Parathyroid adenoma (tissue), 2 donors: ENCODE measurements around the gene PNMT.

Experiments
- H2AFZ ChIP-seq: fragments of 300-600 bp; sonication (generic); one replicate; pipeline ENCODE4 v1.7.0; 2017; ENCODE audit warnings: antibody characterized with exemption, mild to moderate bottlenecking
- H3K27ac ChIP-seq: fragments of 300-600 bp; sonication (generic); one replicate; pipeline ENCODE4 v1.7.0; 2017
- H3K27me3 ChIP-seq: fragments of 300-600 bp; sonication (generic); one replicate; pipeline ENCODE4 v1.7.0; 2017; ENCODE audit warnings: low read length; ENCODE audit not compliant: control insufficient read depth, insufficient read depth
- H3K36me3 ChIP-seq: fragments of 300-600 bp; sonication (generic); one replicate; pipeline ENCODE4 v1.7.0; 2017; ENCODE audit warnings: low read length; ENCODE audit not compliant: control insufficient read depth, insufficient read depth
- H3K4me1 ChIP-seq: fragments of 300-600 bp; sonication (generic); one replicate; pipeline ENCODE4 v1.7.0; 2017; ENCODE audit warnings: control low read depth
- H3K4me2 ChIP-seq: fragments of 300-600 bp; sonication (generic); one replicate; pipeline ENCODE4 v1.7.0; 2017; ENCODE audit warnings: low read length
- H3K4me3 ChIP-seq: fragments of 300-600 bp; sonication (generic); one replicate; pipeline ENCODE4 v1.7.0; 2017; ENCODE audit warnings: low read depth, low read length
- H3K79me2 ChIP-seq: fragments of 300-600 bp; sonication (generic); one replicate; pipeline ENCODE4 v1.7.0; 2017; ENCODE audit warnings: control low read depth
- H3K9ac ChIP-seq: fragments of 300-600 bp; sonication (generic); one replicate; pipeline ENCODE4 v1.7.0; 2017; ENCODE audit warnings: mild to moderate bottlenecking
- H3K9me3 ChIP-seq: fragments of 300-600 bp; sonication (generic); one replicate; pipeline ENCODE4 v1.7.0; 2017; ENCODE audit warnings: low read length; ENCODE audit not compliant: control insufficient read depth
- CTCF ChIP-seq: fragments of 300-600 bp; sonication (generic); IDR thresholded peaks from one replicate; pipeline ENCODE4 v1.7.0; 2017; ENCODE audit warnings: antibody characterized with exemption, mild to moderate bottlenecking
- donor health status: primary hyperparathyroidism.

The PNMT gene

GRCh38 chr17:39641883-39642282 lies 26.4 kb upstream of the PNMT start:
- no peak for TF ChIP-seq CTCF
- H2AFZ ChIP-seq = no peak overlapping the region
- H3K4me2 ChIP-seq = no peak overlapping the region
- no peak overlapping the region for H3K4me3 ChIP-seq
- no peaks in the 10 kb centered on the region for H3K36me3 ChIP-seq
- peaks cover 14% of the 10 kb centered on the region for H3K4me1 ChIP-seq
- no peak overlapping the region for H3K9ac ChIP-seq
- H3K27ac ChIP-seq = no peak overlapping the region
- H3K79me2 ChIP-seq = peaks cover 72% of the 10 kb centered on the region
- no peaks in the 10 kb centered on the region for H3K9me3 ChIP-seq
- H3K27me3 ChIP-seq = no peaks in the 10 kb centered on the region

GRCh38 chr17:39642291-39643074 lies 25.8 kb upstream of the PNMT start:
- H3K4me1 ChIP-seq = peaks cover 14% of the 10 kb centered on the region
- TF ChIP-seq CTCF = no peak
- no peak overlapping the region for H3K27ac ChIP-seq

DNA sequence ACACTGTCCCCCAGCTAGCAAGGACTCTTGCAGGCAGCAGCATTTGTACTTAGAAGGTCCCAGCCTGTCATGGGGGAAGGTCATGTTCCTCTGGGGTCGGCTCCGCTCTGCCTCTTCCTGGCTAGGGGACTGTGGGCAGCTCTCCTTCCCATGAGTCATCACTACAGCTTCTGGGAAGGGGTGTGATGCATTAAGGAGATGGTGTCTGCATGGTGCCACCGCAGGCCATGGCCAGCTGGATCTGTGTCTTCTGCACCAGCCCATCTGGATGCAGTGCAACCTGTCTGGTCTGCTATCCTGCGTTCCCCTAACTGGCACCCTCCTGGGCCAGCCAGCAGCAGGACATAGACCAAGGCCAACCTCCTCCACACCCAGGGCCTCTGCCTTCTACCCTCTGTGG lies 25.0 kb upstream of the PNMT start:
- Histone ChIP-seq H3K4me3 (no peak overlapping the region), H3K36me3 (no peaks in the 10 kb centered on the region), H3K27ac (no peak overlapping the region), H3K4me1 (peaks cover 9% of the 10 kb centered on the region), H3K9ac (no peak overlapping the region), H3K79me2 (peaks cover 63% of the 10 kb centered on the region), H2AFZ (no peak overlapping the region), H3K9me3 (no peaks in the 10 kb centered on the region), H3K27me3 (no peaks in the 10 kb centered on the region), H3K4me2 (no peak overlapping the region)
- TF ChIP-seq CTCF = no peak

More at GRCh38 chr17:39642291-39643074, 25.8 kb upstream of the PNMT start:
- peaks cover 70% of the 10 kb centered on the region for H3K79me2 ChIP-seq
- H3K9me3 ChIP-seq = no peaks in the 10 kb centered on the region
- no peak overlapping the region for H3K4me3 ChIP-seq
- no peak overlapping the region for H3K9ac ChIP-seq
- no peaks in the 10 kb centered on the region for H3K36me3 ChIP-seq
- H3K27me3 ChIP-seq = no peaks in the 10 kb centered on the region
- no peak overlapping the region for H2AFZ ChIP-seq
- H3K4me2 ChIP-seq = no peak overlapping the region

- Histone ChIP-seq H3K79me2 (peaks cover 34% of the 10 kb centered on the region), H3K36me3 (no peaks in the 10 kb centered on the region), H3K9ac (no peak overlapping the region), H3K4me2 (no peak overlapping the region), H3K27ac (no peak overlapping the region), H3K9me3 (no peaks in the 10 kb centered on the region), H3K4me1 (peaks cover 8% of the 10 kb centered on the region), H3K27me3 (no peaks in the 10 kb centered on the region), H2AFZ (no peak overlapping the region), H3K4me3 (no peak overlapping the region)
- no peak for TF ChIP-seq CTCF
These were observed 21.0 kb upstream of the PNMT start for GRCh38 chr17:39647256-39647655.
